GM12872 (cell line): ENCODE data around the gene CMIP.

ENCODE experiments used
- TF ChIP-seq, protein P1 (sequence below): IDR thresholded peaks from 3 replicates; pipeline ENCODE4 v1.5.1; 2011; ENCODE audit warnings: low read depth, mild to moderate bottlenecking, low read length, moderate library complexity; ENCODE audit not compliant: insufficient read depth

Gene CMIP

GRCh38 chr16:81629896-81630634 is 185.5 kb downstream of the CMIP start:
- TF ChIP-seq, protein P1, sequence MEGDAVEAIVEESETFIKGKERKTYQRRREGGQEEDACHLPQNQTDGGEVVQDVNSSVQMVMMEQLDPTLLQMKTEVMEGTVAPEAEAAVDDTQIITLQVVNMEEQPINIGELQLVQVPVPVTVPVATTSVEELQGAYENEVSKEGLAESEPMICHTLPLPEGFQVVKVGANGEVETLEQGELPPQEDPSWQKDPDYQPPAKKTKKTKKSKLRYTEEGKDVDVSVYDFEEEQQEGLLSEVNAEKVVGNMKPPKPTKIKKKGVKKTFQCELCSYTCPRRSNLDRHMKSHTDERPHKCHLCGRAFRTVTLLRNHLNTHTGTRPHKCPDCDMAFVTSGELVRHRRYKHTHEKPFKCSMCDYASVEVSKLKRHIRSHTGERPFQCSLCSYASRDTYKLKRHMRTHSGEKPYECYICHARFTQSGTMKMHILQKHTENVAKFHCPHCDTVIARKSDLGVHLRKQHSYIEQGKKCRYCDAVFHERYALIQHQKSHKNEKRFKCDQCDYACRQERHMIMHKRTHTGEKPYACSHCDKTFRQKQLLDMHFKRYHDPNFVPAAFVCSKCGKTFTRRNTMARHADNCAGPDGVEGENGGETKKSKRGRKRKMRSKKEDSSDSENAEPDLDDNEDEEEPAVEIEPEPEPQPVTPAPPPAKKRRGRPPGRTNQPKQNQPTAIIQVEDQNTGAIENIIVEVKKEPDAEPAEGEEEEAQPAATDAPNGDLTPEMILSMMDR: no peak

DNA sequence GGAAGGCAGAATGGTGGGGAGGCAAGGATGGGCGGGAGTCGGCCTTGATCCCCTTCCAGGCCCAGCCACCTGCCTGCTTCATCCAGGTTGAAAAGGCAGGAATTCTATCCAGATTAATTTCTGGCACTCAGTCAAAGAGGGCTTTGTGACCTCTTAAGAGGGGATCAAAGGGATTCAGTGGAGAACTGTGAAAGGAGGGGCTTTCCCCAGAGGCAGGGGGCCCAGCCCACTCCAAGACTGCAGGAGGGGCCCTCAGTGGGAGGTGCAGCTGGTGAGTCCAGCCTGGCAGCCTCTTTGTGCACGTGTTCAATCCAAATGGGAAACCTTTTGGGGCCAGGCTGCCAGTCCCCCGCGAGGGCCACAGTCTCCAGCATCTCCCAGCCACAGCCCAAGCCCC is 186.0 kb downstream of the CMIP start:
- TF ChIP-seq, protein P1: no peak

GRCh38 chr16:81632392-81633146 is 188.0 kb downstream of the CMIP start:
- TF ChIP-seq, protein P1: no peak

DNA sequence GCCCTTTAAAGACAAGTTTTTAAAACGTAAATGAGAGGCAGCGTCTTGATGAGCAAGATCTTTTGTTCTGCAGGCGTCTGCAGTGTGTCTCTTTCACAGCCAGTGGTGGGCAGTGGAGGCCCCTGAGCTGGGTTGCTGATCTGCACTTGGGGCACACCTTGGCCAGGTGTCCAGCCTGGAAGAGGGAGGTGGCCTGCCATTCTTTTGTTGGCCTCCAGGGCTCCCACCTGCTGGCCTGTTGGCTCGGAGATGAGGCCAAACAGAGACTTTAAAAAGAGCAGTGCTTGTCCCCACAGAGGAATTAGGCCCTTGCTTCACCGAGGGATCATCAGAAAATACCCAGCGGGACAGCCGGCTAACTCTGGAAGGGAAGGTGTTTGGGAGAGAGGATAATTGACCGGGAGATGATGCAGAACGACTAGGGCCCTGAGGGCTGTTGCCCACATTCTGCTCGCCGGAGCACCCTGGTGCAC is 188.6 kb downstream of the CMIP start:
- TF ChIP-seq, protein P1: peak; percentile 39; the same call in 1 of the 3 replicates

DNA sequence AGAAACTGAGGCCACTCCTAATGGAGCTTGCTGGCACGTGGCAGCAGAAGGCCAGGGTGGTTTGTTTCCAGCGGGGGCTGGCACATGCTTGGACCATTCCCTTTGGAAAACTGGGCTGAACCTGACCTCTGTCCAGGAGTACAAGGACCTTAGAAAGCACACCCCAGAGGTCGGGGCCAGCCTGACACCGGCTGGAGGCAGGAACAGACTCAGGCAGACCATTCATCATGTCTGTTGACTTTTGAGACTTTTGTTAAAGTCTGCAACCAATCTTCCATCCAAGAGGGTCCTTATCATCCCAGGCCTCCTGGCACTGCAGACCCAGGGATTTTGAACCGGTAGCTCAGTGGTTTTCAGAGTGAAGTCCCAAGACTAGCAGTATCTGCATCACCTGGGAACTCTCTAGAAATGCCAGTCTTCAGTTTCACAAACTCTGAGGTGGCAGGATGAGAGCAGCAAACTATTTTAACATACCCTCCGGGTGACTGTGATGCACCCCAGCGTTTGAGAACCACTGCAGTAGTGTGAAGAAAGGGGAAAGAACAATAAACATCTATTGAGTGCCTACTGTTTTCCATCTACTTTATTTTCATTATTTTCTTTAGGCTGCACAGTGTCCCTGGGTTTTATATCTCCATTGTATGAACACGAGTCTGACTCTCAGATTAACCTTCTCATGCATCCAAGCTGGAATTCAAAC is 189.2 kb downstream of the CMIP start:
- TF ChIP-seq, protein P1: no peak

GRCh38 chr16:81634380-81635062 is 189.9 kb downstream of the CMIP start:
- TF ChIP-seq, protein P1: no peak
